ENCODE data around the gene PLK3. TPM values are rescaled to one million over a fixed set of nuclear protein-coding genes. Genes with fewer than 3 reads are reported as not detected.

Gene PLK3
- total RNA-seq, 2 donors from 2014 or later = 27.4 to 64.3 TPM

- DNase-seq (ENCODE audit: low spot score) (peak; percentile 58), ATAC-seq (no peak)
- peaks cover 20 to 22% of the 10 kb centered on the region in 2 donors for H3K4me1 Mint-ChIP-seq (ENCODE audit: low read depth in 2 of 2)
- H3K27me3 Mint-ChIP-seq = no peaks in the 10 kb centered on the region
- H3K9me3 Mint-ChIP-seq = no peaks in the 10 kb centered on the region
- H3K36me3 Mint-ChIP-seq = peaks cover 7% of the 10 kb centered on the region
- H3K27ac Mint-ChIP-seq = peak overlapping the region; percentile 93 to 95
- peak overlapping the region; percentile 97 for H3K4me3 Mint-ChIP-seq
Observed at GRCh38 chr1:44798481-44799365, 1.5 kb upstream of the PLK3 start.

GRCh38 chr1:44801491-44802305 lies 1.5 kb downstream of the PLK3 start:
- ATAC-seq = no peak
- H3K36me3 Mint-ChIP-seq = peaks cover 7% of the 10 kb centered on the region

GRCh38 chr1:44802306-44803061 lies 2.3 kb downstream of the PLK3 start:
- Mint-ChIP-seq H3K4me1 (ENCODE audit: low read depth in 2 of 2) (peaks cover 27 to 29% of the 10 kb centered on the region in 2 donors), H3K9me3 (no peaks in the 10 kb centered on the region), H3K27me3 (no peaks in the 10 kb centered on the region), H3K27ac (peak overlapping the region; percentile 56 to 65), H3K36me3 (peaks cover 7% of the 10 kb centered on the region), H3K4me3 (peak overlapping the region; percentile 97)
- DNase-seq (ENCODE audit: low spot score) (peak; percentile 50), ATAC-seq (no peak)

More at GRCh38 chr1:44801491-44802305, 1.5 kb downstream of the PLK3 start:
- H3K9me3 Mint-ChIP-seq = no peaks in the 10 kb centered on the region
- H3K27me3 Mint-ChIP-seq = no peaks in the 10 kb centered on the region
- H3K4me1 Mint-ChIP-seq (ENCODE audit: low read depth in 2 of 2) = peaks cover 20 to 22% of the 10 kb centered on the region in 2 donors
- DNase-seq (ENCODE audit: low spot score) = no peak
- peak overlapping the region; percentile 47 to 65 for H3K27ac Mint-ChIP-seq
- peak overlapping the region; percentile 97 for H3K4me3 Mint-ChIP-seq

- H3K4me1 Mint-ChIP-seq (ENCODE audit: low read depth in 2 of 2) = peaks cover 32 to 33% of the 10 kb centered on the region in 2 donors
- DNase-seq (ENCODE audit: low spot score) (no peak), ATAC-seq (no peak)
- H3K27ac Mint-ChIP-seq = peak overlapping the region; percentile 47 to 56
- H3K9me3 Mint-ChIP-seq = no peaks in the 10 kb centered on the region
- no peaks in the 10 kb centered on the region for H3K27me3 Mint-ChIP-seq
- peaks cover 7% of the 10 kb centered on the region for H3K36me3 Mint-ChIP-seq
- peak overlapping the region; percentile 12 for H3K4me3 Mint-ChIP-seq
Observed at GRCh38 chr1:44803062-44803311, 2.8 kb downstream of the PLK3 start.

GRCh38 chr1:44803312-44804095 lies 3.3 kb downstream of the PLK3 start:
- Mint-ChIP-seq H3K36me3 (peaks cover 7% of the 10 kb centered on the region), H3K27ac (peak overlapping the region; percentile 47 to 56), H3K27me3 (no peaks in the 10 kb centered on the region), H3K4me1 (ENCODE audit: low read depth in 2 of 2) (peaks cover 31 to 34% of the 10 kb centered on the region in 2 donors), H3K4me3 (no peak overlapping the region), H3K9me3 (no peaks in the 10 kb centered on the region)
- ATAC-seq = no peak
- DNase-seq (ENCODE audit: low spot score) = no peak

- Mint-ChIP-seq H3K9me3 (no peaks in the 10 kb centered on the region), H3K27ac (peak overlapping the region in 1 of 2 donors; percentile 16), H3K4me3 (no peak overlapping the region), H3K36me3 (peaks cover 7% of the 10 kb centered on the region), H3K27me3 (no peaks in the 10 kb centered on the region), H3K4me1 (ENCODE audit: low read depth in 2 of 2) (peaks cover 41% of the 10 kb centered on the region in 2 donors)
- DNase-seq (ENCODE audit: low spot score) (no peak), ATAC-seq (no peak)
Observed at GRCh38 chr1:44805311-44806024, 5.3 kb downstream of the PLK3 start.

GRCh38 chr1:44806025-44806703 lies 6.0 kb downstream of the PLK3 start:
- Mint-ChIP-seq H3K9me3 (no peaks in the 10 kb centered on the region), H3K4me1 (ENCODE audit: low read depth in 2 of 2) (peaks cover 40 to 47% of the 10 kb centered on the region in 2 donors), H3K4me3 (no peak overlapping the region), H3K36me3 (peaks cover 7% of the 10 kb centered on the region), H3K27me3 (no peaks in the 10 kb centered on the region), H3K27ac (no peak overlapping the region)
- DNase-seq (ENCODE audit: low spot score) (peak; percentile 58), ATAC-seq (no peak)

GRCh38 chr1:44806704-44807363 lies 6.7 kb downstream of the PLK3 start, which contains the start of gene DYNLT4:
Gene DYNLT4 (minus strand): TSS chr1:44807351. CDS start chr1:44806668, 683 bp downstream.
- Mint-ChIP-seq H3K36me3 (peaks cover 5% of the 10 kb centered on the region), H3K27me3 (no peaks in the 10 kb centered on the region), H3K9me3 (no peaks in the 10 kb centered on the region), H3K4me3 (peak within 1 kb of the TSS; percentile 80), H3K27ac (peak within 1 kb of the TSS; percentile 97), H3K4me1 (ENCODE audit: low read depth in 2 of 2) (peaks cover 42 to 49% of the 10 kb centered on the region in 2 donors)
- ATAC-seq (no peak), DNase-seq (ENCODE audit: low spot score) (no peak)

- DNase-seq (ENCODE audit: low spot score) (peak; percentile 77), ATAC-seq (peak; percentile 60 to 67)
- H3K27ac Mint-ChIP-seq = peak overlapping the region; percentile 97
- H3K4me3 Mint-ChIP-seq = peak overlapping the region; percentile 80
- H3K4me1 Mint-ChIP-seq (ENCODE audit: low read depth in 2 of 2) = peaks cover 40 to 43% of the 10 kb centered on the region in 2 donors
- H3K36me3 Mint-ChIP-seq = no peaks in the 10 kb centered on the region
- no peaks in the 10 kb centered on the region for H3K9me3 Mint-ChIP-seq
- H3K27me3 Mint-ChIP-seq = no peaks in the 10 kb centered on the region
Observed at GRCh38 chr1:44807364-44808062, 7.3 kb downstream of the PLK3 start.

- H3K9me3 Mint-ChIP-seq = no peaks in the 10 kb centered on the region
- no peaks in the 10 kb centered on the region for H3K27me3 Mint-ChIP-seq
- H3K4me1 Mint-ChIP-seq (ENCODE audit: low read depth in 2 of 2) = peaks cover 34 to 39% of the 10 kb centered on the region in 2 donors
- H3K27ac Mint-ChIP-seq = peak within 1 kb of the TSS; percentile 97
- DNase-seq (ENCODE audit: low spot score) (peak; percentile 71), ATAC-seq (peak; percentile 32 to 65)
- peak within 1 kb of the TSS; percentile 80 for H3K4me3 Mint-ChIP-seq
- H3K36me3 Mint-ChIP-seq = no peaks in the 10 kb centered on the region
Observed at GRCh38 chr1:44808063-44808937, 8.1 kb downstream of the PLK3 start, which contains the start of gene BTBD19. Gene BTBD19 (plus strand): TSS chr1:44808523. CDS start chr1:44808821, 298 bp downstream.
